Stimulated activated CD8-positive, alpha-beta memory T cell treated with anti-CD3 and anti-CD28 coated beads, Interleukin-7, amount 100 ng/mL, for 48 hours (primary cell): ENCODE results near the gene CMC1.

Experiments used
- DNase-seq, 2 donors: peaks; one replicate each; pipeline ENCODE4 v3.0.0-alpha.2; 2020; ENCODE audit warnings: low read depth in 1 of 2; ENCODE audit errors: extremely low read depth in 1 of 2

The CMC1 gene

GRCh38 chr3:28295898-28296490, 54.6 kb downstream of the CMC1 start:
- no peak for DNase-seq

GRCh38 chr3:28299705-28300104, 58.3 kb downstream of the CMC1 start:
- DNase-seq, result no peak

- DNase-seq, result no peak
Observed at GRCh38 chr3:28300345-28300962, 59.0 kb downstream of the CMC1 start.

- DNase-seq, result no peak
Observed at GRCh38 chr3:28301688-28302087, 60.3 kb downstream of the CMC1 start.

DNA sequence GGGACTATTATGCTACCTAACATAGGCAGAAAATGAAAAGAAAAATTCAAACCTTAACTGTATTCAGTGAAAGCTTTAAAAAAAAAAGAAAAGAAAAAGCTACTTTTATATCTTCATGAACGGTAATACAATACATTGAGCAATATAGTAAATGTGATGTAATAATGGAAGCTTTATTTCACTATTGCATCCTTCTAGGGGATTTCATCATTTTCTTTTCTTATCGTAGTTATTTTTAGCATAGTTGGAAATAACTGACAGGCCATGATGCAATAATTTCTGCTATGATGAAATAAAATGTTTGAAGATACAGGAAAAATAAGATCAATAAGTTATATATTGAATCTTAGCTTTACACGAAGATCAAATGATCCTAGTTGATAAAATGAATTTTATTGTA, 66.8 kb downstream of the CMC1 start:
- no peak for DNase-seq

- DNase-seq, result no peak
Observed at GRCh38 chr3:28315711-28316110, 74.3 kb downstream of the CMC1 start.

GRCh38 chr3:28316226-28316625, 74.8 kb downstream of the CMC1 start:
- no peak for DNase-seq

DNA sequence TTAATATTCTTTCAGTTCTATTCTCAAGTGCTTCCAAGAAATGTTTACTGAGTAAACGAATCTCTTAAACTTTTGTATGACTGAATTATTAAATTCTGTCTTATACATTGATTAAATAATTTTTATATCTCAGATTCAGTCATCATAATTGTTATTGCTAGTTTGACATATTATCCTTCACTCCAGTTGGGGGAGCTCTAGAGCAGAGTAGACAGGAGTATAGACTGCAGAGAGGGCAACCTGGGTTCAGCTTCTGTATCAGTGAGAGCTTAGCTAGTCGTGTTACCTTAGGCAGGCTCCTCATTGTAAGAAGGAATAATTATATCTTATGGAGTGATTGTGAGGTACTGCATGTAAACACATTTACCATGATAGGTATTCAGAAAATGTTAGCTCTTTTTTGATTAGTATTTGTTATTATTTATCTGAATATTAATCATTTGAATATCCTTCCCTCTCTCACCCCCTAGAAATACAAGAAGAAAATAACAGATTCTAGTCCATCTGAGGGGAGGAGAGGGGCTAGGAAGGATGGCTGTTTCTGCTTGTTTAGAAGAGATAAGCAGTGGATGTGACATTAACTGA, 76.1 kb downstream of the CMC1 start:
- no peak for DNase-seq

GRCh38 chr3:28320981-28321380, 79.6 kb downstream of the CMC1 start:
- no peak for DNase-seq

DNA sequence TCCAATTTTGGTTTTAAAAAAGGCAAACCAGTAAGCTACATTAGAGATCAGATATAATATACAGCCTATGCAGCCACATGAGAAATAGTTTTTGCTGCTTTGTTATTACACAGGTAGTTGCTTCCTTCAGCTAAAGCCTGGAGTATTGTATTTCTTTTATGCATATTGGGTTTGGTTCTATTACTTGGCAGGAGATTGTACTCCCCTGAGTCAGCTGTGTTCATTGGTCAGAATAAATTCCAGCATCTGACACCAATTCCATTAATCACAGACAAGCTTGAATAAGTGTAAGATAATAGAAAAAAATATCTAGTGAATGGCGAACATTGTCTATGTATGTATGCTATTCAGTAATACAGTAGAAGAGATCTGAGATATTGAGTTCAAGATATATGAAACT, 81.0 kb downstream of the CMC1 start:
- DNase-seq, result no peak

DNA sequence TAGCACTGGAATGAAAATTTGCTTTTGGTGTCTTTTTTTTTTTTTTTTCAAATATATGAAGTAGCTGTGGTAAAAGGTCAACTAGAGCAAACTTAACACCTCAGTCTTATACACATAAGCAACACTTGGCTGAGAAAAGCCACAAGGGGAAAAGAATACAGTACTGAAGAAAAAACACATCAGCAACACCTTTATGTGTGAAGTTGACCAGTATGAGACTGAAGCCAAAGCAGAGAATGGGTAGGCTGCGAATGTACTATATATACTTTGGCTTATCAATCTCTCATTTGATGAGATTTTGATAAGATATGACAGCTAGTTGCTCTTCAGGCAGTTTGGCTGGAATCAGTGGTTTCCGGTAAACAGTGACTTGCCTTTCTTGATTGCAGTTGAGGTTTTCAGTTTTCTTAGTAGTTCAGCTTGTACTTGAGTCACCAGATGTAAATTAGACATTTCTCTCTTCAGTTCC, 85.1 kb downstream of the CMC1 start:
- peak in 1 of 2 donors; percentile 19 for DNase-seq

DNA sequence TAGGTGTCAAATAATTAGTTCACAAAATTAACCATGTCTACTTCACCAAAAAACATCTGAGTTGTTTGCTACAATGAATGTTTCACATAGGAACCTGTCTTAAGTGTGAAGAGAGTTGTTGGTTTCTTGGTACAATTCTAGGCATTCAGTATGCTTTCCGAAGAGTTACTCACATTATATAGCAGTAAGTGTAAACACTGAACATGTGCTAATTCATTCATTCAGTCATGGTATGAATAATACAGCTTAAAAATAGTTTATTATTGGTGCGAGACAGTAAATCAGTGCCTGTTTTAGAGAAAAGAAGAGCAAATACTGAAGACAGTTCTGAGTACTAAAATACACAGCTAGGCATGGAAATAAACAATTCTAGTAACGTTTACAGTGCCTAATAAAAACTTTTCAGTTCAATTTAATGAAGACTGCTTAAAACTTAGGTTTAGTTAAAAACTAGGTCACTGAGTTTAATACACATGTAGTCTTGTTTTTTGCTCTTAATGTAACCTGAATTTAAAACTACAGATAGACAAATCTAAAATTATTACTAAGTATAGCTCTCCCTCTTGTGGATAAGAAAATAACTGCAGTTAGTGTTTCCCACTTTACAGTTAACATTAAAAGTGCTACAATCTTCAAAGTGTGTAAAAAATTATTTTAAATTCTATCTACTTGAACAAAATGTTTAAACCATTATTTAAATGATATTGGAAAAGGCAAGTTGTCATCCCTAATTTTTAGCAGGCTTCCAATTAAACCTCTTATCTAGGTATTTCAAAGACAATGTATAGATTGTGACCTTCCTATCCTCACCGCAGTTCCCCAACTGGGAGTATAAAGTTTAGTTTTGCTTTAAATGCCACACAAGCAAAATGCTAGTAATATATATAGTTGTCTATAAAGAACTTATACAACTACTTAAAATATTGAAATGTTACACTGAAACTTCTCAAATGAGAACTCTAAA, 87.1 kb downstream of the CMC1 start:
- no peak for DNase-seq

- no peak for DNase-seq
Observed at GRCh38 chr3:28334552-28334951, 93.1 kb downstream of the CMC1 start.

DNA sequence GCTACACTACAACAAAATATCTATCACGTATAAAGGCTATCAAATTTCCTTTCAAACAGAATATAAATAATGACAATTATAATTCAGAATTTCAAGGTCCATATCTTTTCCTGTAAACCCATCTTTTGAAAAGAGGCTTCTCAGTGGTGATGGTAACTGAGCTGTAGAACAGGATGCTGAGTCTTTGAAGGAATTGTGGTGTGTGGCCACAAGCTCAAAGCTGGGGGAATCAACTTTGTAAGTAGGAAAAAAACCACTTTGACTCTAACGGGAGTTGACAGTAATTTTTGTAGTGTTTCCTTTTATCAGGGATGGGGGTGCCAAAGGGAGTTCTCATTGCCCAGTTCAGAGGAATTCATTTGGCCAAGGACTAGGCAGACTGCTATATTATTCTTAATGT, 93.8 kb downstream of the CMC1 start:
- DNase-seq, result no peak

GRCh38 chr3:28337230-28337629, 95.8 kb downstream of the CMC1 start:
- DNase-seq, result no peak

DNA sequence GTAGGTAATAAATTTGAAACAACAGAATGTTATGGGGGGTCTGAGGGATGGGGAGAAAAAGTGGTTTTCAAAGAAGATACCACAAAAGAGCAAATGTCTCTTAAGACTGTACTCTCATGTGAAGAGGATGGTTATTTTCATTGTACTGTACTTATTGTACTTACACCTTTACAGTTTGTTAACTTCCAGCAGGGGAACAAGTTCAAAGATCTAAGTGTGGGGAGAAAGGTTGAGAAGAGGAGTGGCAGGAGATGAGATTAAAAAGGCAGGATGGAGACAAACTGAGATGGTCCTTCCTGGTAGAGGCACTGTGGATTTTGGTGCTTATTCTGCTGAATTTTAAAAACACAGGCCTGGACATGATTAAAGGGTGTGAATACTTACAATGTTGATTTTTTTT, 101.7 kb downstream of the CMC1 start:
- no peak for DNase-seq

DNA sequence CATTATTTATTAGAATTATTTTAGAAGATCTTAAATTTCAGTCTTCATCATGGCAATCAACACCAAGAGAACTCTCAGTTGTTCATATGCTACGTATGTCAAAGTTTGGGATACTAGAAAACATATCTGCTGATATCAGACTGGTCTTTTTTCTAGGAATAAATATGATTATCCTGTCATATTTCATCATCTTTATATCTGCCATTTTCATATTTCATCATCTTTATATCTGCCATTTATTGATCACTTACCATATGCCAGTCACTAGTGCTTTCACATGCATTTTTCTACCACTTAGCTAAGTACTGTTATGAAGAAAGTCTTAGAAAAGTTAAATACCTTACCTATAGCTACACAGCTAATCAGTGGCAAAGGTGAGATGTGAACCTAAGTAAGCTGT, 104.3 kb downstream of the CMC1 start:
- DNase-seq, result no peak

GRCh38 chr3:28347374-28348264, 106.2 kb downstream of the CMC1 start:
- DNase-seq, result no peak

GRCh38 chr3:28348265-28348628, 106.8 kb downstream of the CMC1 start:
- no peak for DNase-seq

- DNase-seq, result peak; percentile 84 to 89
Observed at GRCh38 chr3:28348629-28349468, 107.4 kb downstream of the CMC1 start, which contains the start of the genes AZI2 and ZCWPW2. Gene AZI2, minus strand, starts transcription at chr3:28348824. Its CDS starts 8,207 bp downstream, at chr3:28340617. Gene ZCWPW2, plus strand, starts transcription at chr3:28348721. Its CDS starts 64,348 bp downstream, at chr3:28413069.
